IMR-90 (cell line): Measurements from ENCODE around the gene ITPR3. TPM values are rescaled to one million over a fixed set of nuclear protein-coding genes. Genes with fewer than 3 reads are reported as not detected.

Experiments used
- ATAC-seq: fragments of 200-7000 bp; cut with Tn5 transposase; 2 replicates; pipeline ENCODE4 v1.9.1; 2020; ENCODE audit warnings: low read depth, mild to moderate bottlenecking, moderate library complexity
- BruUV-seq: library from RNA; stranded (reverse); fragments of 400-500 nt; replicated peaks from 2 replicates; lab custom pipeline; 2021; lab: Mats Ljungman, UMichigan
- CTCF ChIA-PET: fragments of 300-600 bp; formaldehyde crosslinking; extraction: SDS; loops from one replicate; lab custom pipeline; 2021; ENCODE audit warnings: antibody characterized with exemption; lab: Yijun Ruan, JAX
- POLR2A ChIA-PET: fragments of 300-600 bp; sonication (Branson Sonifier 250); formaldehyde crosslinking; loops from one replicate; lab custom pipeline; 2022; ENCODE audit warnings: antibody characterized with exemption; ENCODE audit not compliant: unreplicated experiment; lab: Charles Lee
- DNase-seq: peaks from one replicate; pipeline ENCODE4 v3.0.0; 2013
- H2AFZ ChIP-seq: replicated peaks from 2 replicates; pipeline ENCODE3; 2013; ENCODE audit warnings: low read length, mild to moderate bottlenecking; ENCODE audit not compliant: poor library complexity
- H2AK5ac ChIP-seq: 2 replicates; pipeline ENCODE4 v1.6.1; 2013; ENCODE audit warnings: low read depth, low read length, inconsistent platforms
- H2AK9ac ChIP-seq: replicated peaks from 2 replicates; pipeline ENCODE3; 2013; ENCODE audit warnings: mild to moderate bottlenecking, low read depth, low read length, moderate library complexity; ENCODE audit not compliant: poor library complexity
- H2BK120ac ChIP-seq: 2 replicates; pipeline ENCODE4 v1.6.1; 2013; ENCODE audit warnings: low read depth, low read length, inconsistent platforms
- H2BK15ac ChIP-seq: 3 replicates; pipeline ENCODE4 v1.6.1; 2013; ENCODE audit warnings: low read depth, low read length, inconsistent platforms
- H2BK20ac ChIP-seq: 2 replicates; pipeline ENCODE4 v1.6.1; 2013; ENCODE audit warnings: low read depth, mild to moderate bottlenecking, inconsistent platforms, low read length, moderate library complexity
- H2BK5ac ChIP-seq: 2 replicates; pipeline ENCODE4 v1.6.1; 2013; ENCODE audit warnings: mild to moderate bottlenecking, low read depth, low read length, inconsistent platforms; ENCODE audit not compliant: poor library complexity, severe bottlenecking
- H3K14ac ChIP-seq: replicated peaks from 2 replicates; pipeline ENCODE4 v1.6.1; 2013; ENCODE audit warnings: low read depth, low read length, inconsistent platforms
- H3K18ac ChIP-seq: 2 replicates; pipeline ENCODE4 v1.6.1; 2013; ENCODE audit warnings: low read depth, low read length, control low read depth
- H3K23ac ChIP-seq: 2 replicates; pipeline ENCODE4 v1.6.1; 2013; ENCODE audit warnings: low read depth, low read length, inconsistent platforms
- H3K27ac ChIP-seq: 2 replicates; pipeline ENCODE4 v1.5.1; 2013; ENCODE audit warnings: mild to moderate bottlenecking, control low read depth, low read length; ENCODE audit not compliant: insufficient read depth
- H3K27me3 ChIP-seq: 2 replicates; pipeline ENCODE4 v1.6.1; 2013; ENCODE audit warnings: low read length; ENCODE audit not compliant: control insufficient read depth, insufficient read depth
- H3K36me3 ChIP-seq: 2 replicates; pipeline ENCODE4 v1.6.1; 2013; ENCODE audit warnings: low read length, mixed read lengths; ENCODE audit not compliant: control insufficient read depth, insufficient read depth
- H3K4ac ChIP-seq: 2 replicates; pipeline ENCODE4 v1.6.1; 2013; ENCODE audit warnings: low read depth, low read length, inconsistent platforms
- H3K4me1 ChIP-seq: 2 replicates; pipeline ENCODE4 v1.6.1; 2013; ENCODE audit warnings: low read length, mixed read lengths; ENCODE audit not compliant: control insufficient read depth, insufficient read depth
- H3K4me2 ChIP-seq: 2 replicates; pipeline ENCODE4 v1.6.1; 2013; ENCODE audit warnings: low read depth, mild to moderate bottlenecking, control low read depth, low read length, moderate library complexity
- H3K4me3 ChIP-seq: 2 replicates; pipeline ENCODE4 v1.5.1; 2013; ENCODE audit warnings: low read depth, mild to moderate bottlenecking, control low read depth, low read length, moderate library complexity; ENCODE audit not compliant: insufficient read depth
- H3K56ac ChIP-seq: 2 replicates; pipeline ENCODE4 v1.6.1; 2013; ENCODE audit warnings: low read length, inconsistent platforms; ENCODE audit not compliant: insufficient read depth; ENCODE audit errors: extremely low read depth
- H3K79me1 ChIP-seq, 2 experiments: 2 replicates each; pipeline ENCODE4 v1.6.1; 2013; ENCODE audit warnings: low read length in 2 of 2, inconsistent platforms in 1 of 2, low read depth in 1 of 2
- H3K9ac ChIP-seq: 2 replicates; pipeline ENCODE4 v1.6.1; 2013; ENCODE audit warnings: low read depth, low read length, control low read depth
- H3K9me1 ChIP-seq: 2 replicates; pipeline ENCODE4 v1.6.1; 2013; ENCODE audit warnings: low read length, inconsistent platforms; ENCODE audit not compliant: insufficient read depth
- H3K9me3 ChIP-seq: 2 replicates; pipeline ENCODE4 v1.6.1; 2013; ENCODE audit warnings: low read length; ENCODE audit not compliant: control insufficient read depth, insufficient read depth
- H4K20me1 ChIP-seq: 2 replicates; pipeline ENCODE4 v1.6.1; 2013; ENCODE audit warnings: low read length, inconsistent platforms; ENCODE audit not compliant: insufficient read depth
- H4K5ac ChIP-seq: 2 replicates; pipeline ENCODE4 v1.6.1; 2013; ENCODE audit warnings: mild to moderate bottlenecking, low read depth, low read length, control low read depth
- H4K8ac ChIP-seq, 2 experiments: 2 replicates each; pipeline ENCODE4 v1.6.1; 2013; ENCODE audit warnings: low read depth in 2 of 2, low read length in 2 of 2, control low read depth in 1 of 2, inconsistent platforms in 1 of 2
- H4K91ac ChIP-seq: 2 replicates; pipeline ENCODE4 v1.6.1; 2013; ENCODE audit warnings: low read depth, low read length, inconsistent platforms; ENCODE audit not compliant: insufficient read depth
- BHLHE40 ChIP-seq: fragments of 150-350 bp; IDR thresholded peaks from 2 replicates; pipeline ENCODE4 v1.6.1; 2016; ENCODE audit warnings: mild to moderate bottlenecking, low read depth, low read length
- CHD1 ChIP-seq: IDR thresholded peaks from 2 replicates; pipeline ENCODE4 v1.6.1; 2012; ENCODE audit warnings: low read depth, low read length, improper control_type of control experiment
- CTCF ChIP-seq: conservative IDR thresholded peaks from 2 replicates; pipeline ENCODE4 v1.5.1; 2012; ENCODE audit warnings: mild to moderate bottlenecking, low read depth, low read length, improper control_type of control experiment
- ELK1 ChIP-seq: fragments of 150-350 bp; IDR thresholded peaks from 2 replicates; pipeline ENCODE4 v1.6.1; 2016; ENCODE audit warnings: low read depth, mild to moderate bottlenecking, low read length, moderate library complexity, borderline replicate concordance
- FOS ChIP-seq: fragments of 150-350 bp; IDR thresholded peaks from 2 replicates; pipeline ENCODE4 v1.6.1; 2016; ENCODE audit warnings: low read depth, low read length
- MAFK ChIP-seq: IDR thresholded peaks from 2 replicates; pipeline ENCODE4 v1.6.1; 2012; ENCODE audit warnings: low read depth, low read length, improper control_type of control experiment
- MAZ ChIP-seq: IDR thresholded peaks from 2 replicates; pipeline ENCODE4 v1.6.1; 2012; ENCODE audit warnings: low read depth, mild to moderate bottlenecking, low read length, improper control_type of control experiment, moderate library complexity, borderline replicate concordance
- MXI1 ChIP-seq: IDR thresholded peaks from 2 replicates; pipeline ENCODE4 v1.6.1; 2012; ENCODE audit warnings: low read depth, mild to moderate bottlenecking, low read length, moderate library complexity, borderline replicate concordance
- NFE2L2 ChIP-seq: fragments of 150-350 bp; IDR thresholded peaks from 2 replicates; pipeline ENCODE4 v1.6.1; 2016; ENCODE audit warnings: low read depth, mild to moderate bottlenecking, low read length
- RAD21 ChIP-seq: IDR thresholded peaks from 2 replicates; pipeline ENCODE4 v1.6.1; 2012; ENCODE audit warnings: low read length, improper control_type of control experiment
- RCOR1 ChIP-seq: IDR thresholded peaks from 2 replicates; pipeline ENCODE4 v1.6.1; 2012; ENCODE audit warnings: mild to moderate bottlenecking, low read length, improper control_type of control experiment; ENCODE audit not compliant: insufficient replicate concordance
- RFX5 ChIP-seq: IDR thresholded peaks from 2 replicates; pipeline ENCODE4 v1.8.0; 2012; ENCODE audit warnings: low read depth, mild to moderate bottlenecking, low read length, moderate library complexity
- SMC3 ChIP-seq: fragments of 150-350 bp; IDR thresholded peaks from 2 replicates; pipeline ENCODE4 v1.6.1; 2016; ENCODE audit warnings: low read depth, mild to moderate bottlenecking, antibody characterized with exemption, low read length, moderate library complexity
- USF2 ChIP-seq: fragments of 150-350 bp; IDR thresholded peaks from 2 replicates; pipeline ENCODE4 v1.6.1; 2017; ENCODE audit warnings: mild to moderate bottlenecking, antibody characterized with exemption, low read length, low read depth
- WGBS, 2 experiments: methylation state at CpG; one replicate each; pipeline versions ENCODE4 v1.1.5 to v1.1.7; 2013; ENCODE audit warnings: missing lambda C conversion rate in 2 of 2; ENCODE audit not compliant: insufficient read length in 1 of 2; ENCODE audit errors: extremely low coverage in 2 of 2; 5-methylcytosine and 5-hydroxymethylcytosine counted together
- dilution Hi-C: fragments of 300-500 bp; cut with HindIII; formaldehyde crosslinking; loops from one replicate; pipeline ENCODE4 v1.14.3; 2018; ENCODE audit warnings: low sequenced_read_pairs; ENCODE audit not compliant: unreplicated experiment
- in situ Hi-C: fragments of 300-500 bp; cut with MboI; formaldehyde crosslinking; loops from 3 replicates; pipeline ENCODE4 v1.14.3; 2019; ENCODE audit warnings: low sequenced_read_pairs, inconsistent platforms, mixed read lengths
- intact Hi-C: fragments of 100-400 bp; cut with micrococcal nuclease; formaldehyde crosslinking; loops from 2 replicates; pipeline ENCODE4 v1.10.0; 2022
- polyA plus RNA-seq, 3 experiments: library from polyadenylated mRNA; depleted of rRNA; stranded (reverse); fragments of >200 nt; gene quantifications; 2 replicates each; pipeline ENCODE4 v1.2.3, GENCODE V29; 2012; ENCODE audit warnings: low replicate concordance in 1 of 3
- total RNA-seq: library from RNA; depleted of rRNA; stranded (reverse); fragments of >200 nt; gene quantifications from 2 replicates; pipeline ENCODE4 v1.2.3, GENCODE V29; 2012

The ITPR3 gene
- total and polyA plus RNA-seq, 2 of the 4 experiments (the other 2 are of a cell fraction): 1.6 to 3.7 TPM

GRCh38 chr6:33592595-33593413, 28.3 kb upstream of the ITPR3 start:
- H2AK9ac ChIP-seq: peak overlapping the region; percentile 65
- no peaks in the 10 kb centered on the region for H3K79me1 ChIP-seq
- no peak overlapping the region for H3K56ac ChIP-seq
- DNase-seq: no peak
- H3K9me1 ChIP-seq: peaks cover 14% of the 10 kb centered on the region
- H3K27ac ChIP-seq: no peak overlapping the region
- no peak overlapping the region for H4K8ac ChIP-seq
- no peak overlapping the region for H3K14ac ChIP-seq
- H3K9ac ChIP-seq: no peak overlapping the region
- dilution Hi-C loops (no loop called here), in situ Hi-C loops (no loop called here), intact Hi-C loops (no loop called here)
- peaks cover 15% of the 10 kb centered on the region for H3K4me1 ChIP-seq
- no TSS peak for BruUV-seq
- no peak for ATAC-seq
- 41% methylated on average over 20 of the region's 57 CpGs; no CpG with 5 or more reads in 1 of the 2 experiments for WGBS, 2 experiments
- no peak overlapping the region for H4K91ac ChIP-seq
- POLR2A ChIA-PET: interaction anchor here (0.6 kb wide), 1 partner anchor 139 kb away, joined by 5 read pairs; the partner anchor contains the start of gene ZBTB9
- H2BK120ac ChIP-seq: no peak overlapping the region
- no peaks in the 10 kb centered on the region for H3K27me3 ChIP-seq
- CTCF ChIA-PET: no interaction called here
- H3K4me2 ChIP-seq: no peak overlapping the region
- no peak overlapping the region for H2AK5ac ChIP-seq
- no peaks in the 10 kb centered on the region for H3K36me3 ChIP-seq
- no peak overlapping the region for H3K4ac ChIP-seq
- H3K18ac ChIP-seq: no peak overlapping the region
- no peaks in the 10 kb centered on the region for H3K9me3 ChIP-seq
- no peak overlapping the region for H3K23ac ChIP-seq
- no peak overlapping the region for H2BK15ac ChIP-seq
- no peak overlapping the region for H2BK5ac ChIP-seq
- no peaks in the 10 kb centered on the region for H4K20me1 ChIP-seq
- no peak overlapping the region for H2BK20ac ChIP-seq
- H2AFZ ChIP-seq: peak overlapping the region; percentile 81
- no peak overlapping the region for H3K4me3 ChIP-seq
- H4K5ac ChIP-seq: no peak overlapping the region
- TF ChIP-seq RCOR1: no peak
- TF ChIP-seq ELK1: no peak
- TF ChIP-seq NFE2L2: no peak
- TF ChIP-seq CTCF: no peak
- TF ChIP-seq SMC3: no peak
- TF ChIP-seq USF2: no peak
- no peak for TF ChIP-seq MAZ
- TF ChIP-seq FOS: no peak
- no peak for TF ChIP-seq RAD21
- TF ChIP-seq BHLHE40: no peak
- no peak for TF ChIP-seq RFX5
- TF ChIP-seq MXI1: no peak
- no peak for TF ChIP-seq CHD1
- TF ChIP-seq MAFK: no peak
